NCI-H146 treated with DMSO at 0.1 percent for 48 hours (cell line): ENCODE results near the gene PTCD2.
"Not testable (repeated sequence)": the region's sequence is repeated elsewhere in the genome, so short reads cannot be mapped to it uniquely, and the experiment has no call there.

Experiments
- DNase-seq: peaks from one replicate; lab custom pipeline; 2025; ENCODE audit not compliant: unreplicated experiment; lab: John Stamatoyannopoulos, UW

The PTCD2 gene

DNA sequence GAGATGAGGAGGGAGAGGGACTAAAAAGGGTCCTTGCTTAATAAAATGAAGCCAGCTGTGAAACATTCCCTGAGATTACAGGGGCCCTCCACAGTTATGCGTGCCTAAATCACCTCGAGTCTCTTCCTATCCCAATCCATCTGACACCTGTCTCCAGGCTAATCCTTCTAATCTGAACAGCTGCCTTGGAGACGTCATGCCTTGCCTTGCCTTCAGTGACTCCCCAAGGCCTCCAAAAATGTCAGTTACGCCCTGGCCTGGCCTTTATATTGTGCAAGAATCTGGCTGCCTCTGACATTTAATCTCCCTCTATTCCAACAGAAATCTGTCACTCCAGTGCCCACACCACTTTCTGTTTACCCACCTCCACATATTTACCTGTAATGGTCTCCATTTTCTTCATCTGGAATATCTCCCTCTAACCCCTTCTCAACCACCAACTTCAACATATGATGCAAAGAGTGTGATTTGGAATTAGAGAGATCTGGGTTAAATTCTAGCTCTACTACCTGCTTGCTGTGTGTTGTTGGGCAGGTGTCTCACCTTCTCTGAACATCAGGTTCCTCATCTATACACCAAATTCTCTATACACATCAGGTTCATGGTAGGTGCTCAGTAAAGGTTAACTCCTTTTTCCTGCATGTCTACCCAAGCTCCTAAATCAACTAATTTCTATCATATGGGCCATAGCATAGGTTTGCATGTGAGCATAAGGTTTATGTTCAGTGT is 57.9 kb downstream of the PTCD2 start:
- DNase-seq = no peak

DNA sequence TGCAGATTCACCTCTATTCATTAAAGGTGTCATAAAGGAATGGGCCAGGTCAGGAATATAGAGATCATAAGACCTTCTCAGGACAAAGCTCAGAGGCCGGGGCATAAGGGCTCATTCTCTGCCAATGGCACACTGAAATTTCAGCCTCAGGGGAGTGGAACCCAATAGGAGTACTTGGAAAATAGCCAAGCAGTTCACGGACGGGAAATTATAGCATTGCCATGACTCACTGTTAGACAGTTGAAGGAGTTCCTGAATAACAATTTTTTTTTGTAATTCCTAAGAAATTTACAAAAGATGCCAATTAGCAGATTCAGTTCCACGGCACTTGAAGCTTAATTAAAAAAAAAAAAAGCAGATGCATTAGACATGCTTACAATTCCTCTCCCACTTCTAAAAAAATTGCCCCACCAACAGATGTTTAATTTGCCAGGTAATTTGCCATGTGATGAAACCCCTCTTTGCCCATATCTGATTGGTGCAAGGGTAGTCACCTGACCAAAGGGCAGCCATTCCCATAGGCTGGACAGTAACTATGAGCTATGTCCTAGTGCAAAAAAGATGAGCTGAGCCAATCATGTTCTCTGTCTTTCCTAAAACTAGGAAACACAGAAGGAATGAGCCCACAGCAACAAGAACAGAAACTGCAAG is 58.6 kb downstream of the PTCD2 start:
- no peak for DNase-seq

DNA sequence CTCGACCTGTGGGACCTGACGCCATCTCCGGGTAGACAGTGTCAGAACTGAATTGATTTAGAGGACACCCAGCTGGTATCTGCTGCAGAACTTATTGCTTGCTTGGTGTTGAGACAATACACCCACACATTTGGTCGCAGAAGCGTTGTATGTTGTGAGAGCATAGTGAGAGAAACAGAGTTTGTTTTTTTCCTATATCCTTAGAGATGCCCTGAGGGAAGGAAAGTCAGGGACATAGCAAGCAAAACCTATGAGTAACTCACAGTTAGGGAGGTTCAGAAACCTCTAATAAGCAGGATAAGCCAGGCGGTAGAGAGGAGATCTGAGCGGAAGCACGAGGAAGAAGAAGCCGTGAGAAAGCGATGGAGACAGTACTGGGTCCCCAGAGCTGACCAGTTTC is 59.8 kb downstream of the PTCD2 start:
- no peak for DNase-seq

DNA sequence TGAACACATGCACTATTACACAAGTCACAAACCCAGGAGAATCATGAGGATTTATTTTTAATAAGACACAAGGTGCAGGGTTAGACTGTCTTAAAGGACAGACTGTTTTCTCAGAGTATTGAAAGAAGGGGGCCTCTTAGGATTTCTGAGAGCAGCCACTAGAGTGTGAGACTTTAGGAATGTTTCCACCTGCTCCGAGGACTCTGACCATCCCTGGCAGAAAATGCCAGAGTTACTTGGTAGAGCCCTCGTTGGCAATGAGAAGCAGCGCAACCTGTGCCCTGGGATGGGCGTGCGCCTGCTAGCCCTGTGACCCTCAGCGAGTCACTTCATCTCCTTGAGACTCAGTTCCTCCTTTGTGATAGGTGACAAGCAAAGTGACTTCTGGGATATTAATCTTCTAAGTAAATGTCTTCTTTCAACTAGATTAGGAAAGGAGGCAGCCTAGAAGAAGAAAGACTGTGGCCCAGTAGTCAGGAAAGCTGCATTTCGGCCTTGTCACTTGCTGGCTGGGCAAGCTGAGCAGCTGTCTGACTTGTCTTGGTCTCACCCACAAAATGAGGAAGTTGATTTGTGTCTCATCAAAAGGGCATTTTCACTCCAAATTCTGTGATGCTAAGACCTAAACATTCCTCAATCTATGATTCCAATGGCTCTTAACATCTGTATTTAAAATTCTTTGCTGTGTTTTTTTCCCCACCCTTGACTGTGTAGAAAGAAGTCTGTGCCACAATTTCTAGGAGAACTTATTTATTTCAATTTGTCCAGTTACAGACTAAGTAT is 60.5 kb downstream of the PTCD2 start:
- no peak for DNase-seq

DNA sequence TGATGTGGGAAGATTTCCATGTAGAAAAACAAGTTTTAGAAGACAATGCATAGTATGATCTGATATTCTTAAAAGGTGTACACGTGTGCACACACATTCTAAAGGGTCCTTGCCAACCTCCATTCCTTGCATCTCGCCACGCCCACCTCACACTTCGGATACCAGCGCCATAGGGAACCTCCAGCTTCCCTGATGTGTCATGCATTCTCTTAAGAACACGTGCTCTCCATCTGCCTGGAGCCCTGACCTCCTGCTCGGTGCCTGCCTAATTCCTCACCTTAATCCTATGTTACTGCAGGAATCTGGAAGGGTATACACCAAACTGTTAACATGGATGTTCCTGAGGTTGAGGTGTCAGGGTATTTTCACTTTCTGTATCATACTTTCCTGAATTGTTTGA is 63.1 kb downstream of the PTCD2 start:
- no peak for DNase-seq

DNA sequence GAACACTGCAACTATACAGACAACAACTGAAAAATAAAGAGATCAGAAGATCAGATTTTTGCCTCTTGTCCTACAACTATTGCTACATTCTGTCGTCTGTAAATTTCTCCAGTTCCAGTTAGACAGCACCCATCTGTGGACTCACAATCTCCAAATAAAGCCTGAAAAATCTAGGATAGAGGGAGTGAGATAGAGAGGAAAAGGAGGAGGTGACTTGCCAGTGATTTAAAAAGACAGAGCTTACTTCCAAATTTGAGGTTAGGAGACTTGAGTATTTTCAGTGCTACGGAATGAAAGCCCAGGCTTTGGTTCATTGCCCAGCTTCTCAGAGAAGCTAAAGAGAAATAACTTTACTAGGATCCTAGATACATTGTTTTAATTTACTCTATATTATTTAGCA is 63.6 kb downstream of the PTCD2 start:
- DNase-seq = no peak

DNA sequence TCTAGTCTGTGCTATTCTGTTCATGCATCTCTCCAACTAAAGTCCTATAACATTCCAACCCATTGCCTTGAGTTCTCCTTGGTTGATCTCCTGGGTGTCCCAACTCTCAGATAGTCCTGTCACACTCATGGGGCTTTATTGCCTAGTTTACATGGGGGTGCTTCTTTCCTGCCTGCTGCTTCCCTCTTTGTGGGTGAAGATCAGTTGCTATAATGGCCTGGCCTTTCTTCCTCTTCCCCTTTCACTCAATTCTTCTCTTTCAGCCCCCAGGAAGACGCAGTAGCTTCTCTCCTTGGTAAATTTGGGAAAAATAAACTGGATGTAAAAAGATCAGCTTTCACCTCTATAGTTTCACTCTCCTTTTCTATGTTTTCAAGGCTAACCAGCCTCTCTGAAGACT is 66.5 kb downstream of the PTCD2 start:
- DNase-seq = no peak

DNA sequence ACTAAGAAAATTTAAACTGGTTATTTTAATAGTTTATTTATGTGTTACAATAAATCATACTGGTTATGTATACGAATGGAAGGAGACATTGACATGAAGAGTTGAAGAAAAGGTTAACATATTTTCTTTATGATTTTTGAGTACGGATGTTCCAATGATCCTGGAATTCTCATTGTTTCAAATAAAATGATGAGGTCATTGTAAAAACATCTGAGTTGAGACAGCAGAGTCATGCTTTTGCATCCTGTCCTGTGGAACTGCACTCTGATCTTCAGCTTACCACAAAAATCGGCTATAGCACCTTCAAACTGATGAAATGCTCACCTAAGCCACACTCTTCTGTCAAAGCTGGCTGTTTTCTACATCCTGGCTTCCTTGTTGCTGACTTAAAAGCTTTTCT is 67.8 kb downstream of the PTCD2 start:
- DNase-seq = no peak

DNA sequence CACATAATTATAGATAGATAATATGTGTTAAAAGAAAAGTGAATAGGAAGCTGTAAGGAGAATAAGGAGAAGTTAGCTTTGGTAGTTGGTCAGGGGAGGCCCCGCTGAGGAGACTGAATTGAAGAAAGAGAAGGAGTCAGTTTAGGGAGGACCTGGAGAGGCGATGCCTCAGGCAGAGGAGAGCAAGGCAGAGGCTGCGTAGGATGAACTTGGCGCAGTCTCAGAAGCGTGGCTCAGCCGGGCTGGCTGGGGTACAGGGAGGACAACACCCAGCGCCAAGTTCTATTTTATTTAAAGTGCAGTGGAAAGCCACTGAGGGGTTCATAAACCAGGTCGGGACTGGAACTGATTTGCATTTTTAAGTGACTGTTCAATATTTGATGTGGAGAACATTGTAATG is 68.5 kb downstream of the PTCD2 start:
- no peak for DNase-seq

DNA sequence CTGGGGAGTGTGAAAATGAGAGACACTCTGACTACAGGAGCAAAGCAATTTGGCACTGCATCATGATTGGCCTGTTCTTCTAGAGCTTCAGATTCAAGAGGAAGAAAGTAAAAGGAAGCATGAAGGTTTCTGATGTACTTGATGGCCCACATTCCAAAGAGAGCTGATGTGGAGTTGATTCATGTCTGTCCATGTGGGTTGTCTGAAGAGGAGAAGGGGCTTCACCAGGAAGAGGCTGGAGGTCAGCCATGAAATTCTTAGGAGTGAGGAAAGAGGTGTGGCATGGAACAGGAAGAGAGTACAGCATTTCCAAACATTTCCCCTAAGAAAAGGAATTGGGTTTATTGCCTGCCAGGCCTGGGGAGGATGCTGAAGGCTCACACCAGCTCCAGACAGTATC is 70.7 kb downstream of the PTCD2 start:
- no peak for DNase-seq

DNA sequence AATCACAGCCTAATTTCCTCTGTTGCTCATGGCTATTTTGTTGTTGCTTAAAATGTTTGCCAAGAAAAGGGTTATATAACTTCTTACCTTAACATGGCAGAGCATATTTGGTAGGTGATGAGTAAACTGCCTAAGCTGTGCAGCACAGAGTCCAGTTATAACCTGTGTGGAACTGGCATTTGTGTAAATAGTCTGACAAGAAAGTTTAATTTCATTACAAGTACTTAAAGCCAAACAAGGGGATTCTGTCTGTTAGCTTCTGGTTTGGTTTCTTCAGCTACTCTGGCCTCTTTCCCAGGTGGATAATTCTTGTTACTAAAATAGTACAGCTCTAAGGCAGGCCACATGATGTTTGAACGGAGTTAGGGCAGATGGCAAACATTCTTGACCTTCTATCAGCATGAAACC is 72.2 kb downstream of the PTCD2 start:
- DNase-seq = no peak

DNA sequence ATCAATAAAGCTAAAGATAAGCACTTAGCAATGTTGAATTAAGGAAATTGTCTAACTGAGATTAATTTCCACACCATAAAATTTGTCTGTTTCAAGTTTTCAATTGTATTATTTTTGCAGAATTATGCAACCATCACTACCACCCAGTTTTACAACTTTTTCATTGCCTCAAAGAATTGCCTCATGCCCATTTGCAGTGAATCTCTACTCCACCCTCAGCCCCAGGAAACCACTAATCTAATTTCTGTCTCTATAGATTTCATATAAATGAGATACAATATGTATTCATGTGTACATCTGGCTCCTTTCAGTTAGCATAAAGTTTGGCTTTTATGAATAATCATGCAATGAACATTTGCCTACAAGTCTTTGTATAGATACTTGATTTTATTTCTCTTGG is 72.9 kb downstream of the PTCD2 start:
- no peak for DNase-seq

DNA sequence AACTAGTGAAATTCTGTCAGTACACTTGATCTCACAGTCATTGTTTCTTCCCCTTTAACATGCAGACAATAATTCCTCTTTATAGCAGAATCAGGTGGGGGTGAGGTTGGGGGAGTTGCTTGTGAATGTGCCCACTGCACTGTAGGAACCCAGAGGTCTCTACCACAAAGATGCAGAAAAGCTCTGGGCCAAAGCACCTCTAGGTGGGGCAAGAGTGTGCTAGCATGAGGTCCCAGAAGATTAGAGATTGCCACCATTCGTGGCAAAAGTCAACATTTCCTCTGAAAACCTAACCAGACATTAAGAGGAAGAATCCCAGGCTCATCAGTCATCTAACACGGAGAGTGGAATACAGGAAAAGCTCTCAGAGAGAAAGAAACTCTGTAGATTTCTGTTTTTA is 74.5 kb downstream of the PTCD2 start:
- DNase-seq = no peak

DNA sequence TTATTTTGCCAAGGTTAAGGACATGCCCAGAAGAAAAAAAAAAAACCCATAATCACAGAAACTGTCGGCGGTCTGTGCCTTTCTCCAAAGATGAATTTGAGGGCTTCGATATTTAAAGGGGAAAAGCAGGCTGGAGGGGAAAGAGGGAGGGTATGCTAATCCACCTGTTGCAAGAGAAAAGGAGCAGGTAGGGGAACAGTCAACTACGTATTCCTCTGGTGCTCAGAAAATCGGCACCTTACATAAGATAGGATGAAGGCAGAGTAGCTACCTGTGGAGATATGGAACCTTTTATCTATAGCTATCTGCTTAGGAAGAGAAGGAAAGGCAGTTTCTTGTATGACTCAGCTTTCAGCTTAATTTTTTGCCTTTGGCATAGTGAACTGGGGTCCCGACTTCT is 77.7 kb downstream of the PTCD2 start:
- DNase-seq = no peak

DNA sequence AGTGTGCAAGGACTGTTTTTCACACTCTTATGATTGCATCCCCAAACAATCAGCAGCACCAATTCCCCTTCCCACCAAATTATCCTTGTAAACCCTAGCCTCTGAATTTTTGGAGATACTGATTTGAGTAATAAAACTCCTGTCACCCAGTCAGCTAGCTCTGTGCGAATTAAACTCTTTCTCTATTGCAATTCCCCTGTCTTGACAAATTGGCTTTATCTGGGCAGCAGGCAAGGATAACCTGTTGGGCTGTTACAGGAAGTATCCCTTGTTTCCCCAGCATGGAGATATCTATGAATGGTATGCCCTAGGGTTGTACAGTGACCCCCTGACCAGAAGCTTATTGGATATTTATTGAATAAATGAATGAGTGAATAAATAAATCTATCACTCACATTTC is 80.8 kb downstream of the PTCD2 start:
- no peak for DNase-seq

DNA sequence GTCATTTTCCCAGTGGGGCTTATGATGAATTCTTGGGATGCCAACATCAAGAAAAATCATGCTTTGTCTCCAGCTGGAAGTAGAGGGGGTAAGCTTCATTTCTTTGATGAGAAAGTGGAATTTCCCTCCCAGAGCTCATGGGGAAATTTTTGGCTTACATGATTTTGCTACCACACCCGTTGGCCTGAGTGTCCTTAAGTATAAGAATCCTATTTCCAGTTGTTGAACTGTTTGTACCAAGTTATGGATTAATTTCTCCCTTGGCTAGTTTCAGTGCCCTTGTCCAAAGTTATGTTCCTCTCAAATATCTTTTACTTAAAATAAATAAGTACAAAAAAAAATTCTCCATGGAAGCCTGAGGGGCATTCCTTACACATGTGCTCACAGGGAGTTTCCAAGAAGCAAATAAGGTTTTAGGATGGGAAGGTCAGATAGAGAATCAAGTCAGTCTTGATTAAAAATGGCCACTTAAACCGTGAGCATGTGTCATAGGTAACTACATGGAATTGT is 82.3 kb downstream of the PTCD2 start:
- no peak for DNase-seq

DNA sequence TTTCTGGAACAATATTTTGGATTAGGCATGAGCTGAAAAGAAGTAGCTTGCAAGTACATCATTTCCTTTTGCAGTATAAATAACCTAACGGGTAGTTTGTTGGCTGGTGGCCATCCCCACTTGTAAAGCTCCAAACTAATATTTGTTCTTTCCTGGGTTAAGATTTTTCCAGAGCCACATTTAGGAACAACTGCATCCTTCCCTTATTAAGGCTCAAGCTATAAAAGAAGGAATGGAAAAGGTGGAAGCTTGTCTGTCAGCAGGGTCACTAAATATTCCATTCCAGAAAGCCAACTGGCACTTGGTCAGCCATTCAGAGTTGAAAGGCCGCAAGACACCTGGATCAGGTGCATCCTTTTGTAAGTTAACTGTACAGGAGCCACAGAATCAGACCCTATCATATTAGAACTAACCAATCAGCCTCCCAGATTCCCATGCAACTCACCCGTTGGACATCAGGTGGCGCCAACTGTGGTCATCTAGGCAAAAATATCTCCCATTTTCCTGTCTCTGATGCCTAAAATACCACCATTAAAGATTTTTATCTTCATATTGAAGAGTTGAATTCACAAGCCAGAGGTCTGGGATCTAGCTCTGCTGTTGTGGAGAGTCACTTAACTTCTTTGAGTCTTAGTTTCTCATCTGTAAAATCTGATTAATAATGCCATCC is 82.9 kb downstream of the PTCD2 start:
- no peak for DNase-seq

DNA sequence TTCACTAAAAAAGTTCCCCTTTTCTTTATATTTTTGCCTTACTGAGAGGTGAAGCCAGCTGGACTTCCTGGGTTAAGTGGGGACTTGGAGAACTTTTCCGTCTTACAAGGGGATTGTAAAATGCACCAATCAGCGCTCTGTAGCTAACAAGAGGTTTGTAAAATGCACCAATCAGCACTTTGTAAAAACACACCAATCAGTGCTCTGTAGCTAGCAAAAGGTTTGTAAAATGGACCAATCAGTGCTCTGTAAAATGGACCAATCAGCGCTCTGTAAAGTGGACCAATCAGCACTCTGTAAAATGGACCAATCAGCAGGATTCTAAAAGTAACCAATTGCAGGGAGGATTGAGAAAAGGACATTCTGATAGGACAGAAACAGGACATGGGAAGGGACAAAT is 84.6 kb downstream of the PTCD2 start:
- DNase-seq = not testable (repeated sequence)

DNA sequence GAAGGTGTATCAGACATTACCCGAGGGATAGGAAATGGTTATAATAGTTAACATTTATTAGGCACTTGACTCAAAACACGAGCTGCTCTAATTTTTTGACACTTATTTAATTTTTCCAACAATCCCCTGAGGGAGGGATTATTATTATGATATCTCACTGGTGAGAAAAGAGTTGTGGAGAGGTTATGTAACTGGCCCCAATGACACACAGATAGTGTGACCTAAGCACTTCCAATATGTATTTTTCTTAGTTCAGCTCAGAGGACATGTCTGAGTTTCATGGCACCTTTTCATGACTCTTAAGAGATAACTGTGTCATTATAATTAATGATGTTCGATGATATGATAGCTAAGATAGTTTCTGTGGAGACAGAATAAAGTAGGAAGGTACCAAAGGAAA is 86.9 kb downstream of the PTCD2 start:
- no peak for DNase-seq

DNA sequence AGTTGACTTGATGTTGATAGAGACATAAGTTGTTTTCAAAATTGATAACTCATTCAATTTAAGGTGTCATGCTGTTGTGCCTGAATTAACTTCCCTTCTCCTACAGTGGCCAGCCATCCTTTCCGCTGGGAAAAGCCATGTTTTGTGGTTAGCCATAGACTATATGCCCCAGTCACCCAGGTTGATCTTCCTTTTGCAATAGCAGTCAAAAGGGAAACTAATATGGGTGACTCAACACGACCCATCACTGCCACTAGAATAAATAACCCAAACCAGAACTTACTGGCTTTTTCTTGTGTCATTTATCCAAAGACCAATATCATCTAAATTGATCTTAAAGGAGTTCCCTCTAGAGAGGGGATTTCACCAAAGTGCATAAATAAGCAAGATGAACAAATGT is 87.4 kb downstream of the PTCD2 start:
- no peak for DNase-seq

DNA sequence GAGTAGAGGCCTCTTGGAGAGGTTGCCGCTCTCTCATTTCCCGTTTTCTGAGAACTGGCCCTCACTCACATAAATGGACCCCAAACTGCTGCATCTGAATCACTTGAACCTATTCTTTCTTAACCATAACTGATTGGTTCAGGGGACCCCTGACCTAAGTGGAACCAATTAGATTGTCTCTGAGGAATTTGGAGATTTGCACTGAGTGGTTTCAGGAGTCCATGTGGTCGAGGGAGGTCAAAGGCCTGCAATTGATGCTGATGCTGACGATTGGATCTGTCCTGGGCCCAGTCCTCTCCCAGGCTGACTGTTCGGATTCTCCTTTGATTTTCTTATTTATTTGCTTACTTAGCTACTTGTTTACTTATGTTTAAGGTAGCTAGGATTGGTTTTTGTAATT is 88.0 kb downstream of the PTCD2 start:
- DNase-seq = no peak

DNA sequence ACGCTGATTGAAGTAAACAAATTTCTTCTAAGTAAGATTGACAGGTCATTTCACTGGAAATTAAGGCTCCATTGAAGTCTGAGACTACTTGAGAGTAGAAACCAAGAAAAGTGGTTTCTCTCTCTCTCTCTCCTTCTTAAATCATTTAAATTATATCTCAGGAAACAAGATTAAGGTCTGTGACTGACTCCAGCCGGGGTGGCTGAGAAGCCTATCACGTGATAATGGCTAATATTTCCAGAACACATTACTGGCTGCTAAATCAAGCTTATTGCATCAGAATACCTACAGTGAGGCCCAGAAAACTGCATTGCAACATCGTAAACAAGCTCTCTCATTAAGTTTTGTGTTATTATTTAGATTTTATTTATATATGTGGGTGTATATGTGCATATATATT is 88.4 kb downstream of the PTCD2 start:
- no peak for DNase-seq
